ENCODE results near the gene DHRS4. TPM values are rescaled to one million over a fixed set of nuclear protein-coding genes. Genes with fewer than 3 reads are reported as not detected.

DHRS4 gene
- total and polyA plus RNA-seq, 2 of the 13 experiments (the other 11 are each of a cell fraction or from before 2014, with no cell fraction given), result 23.9 to 45.1 TPM

DNA sequence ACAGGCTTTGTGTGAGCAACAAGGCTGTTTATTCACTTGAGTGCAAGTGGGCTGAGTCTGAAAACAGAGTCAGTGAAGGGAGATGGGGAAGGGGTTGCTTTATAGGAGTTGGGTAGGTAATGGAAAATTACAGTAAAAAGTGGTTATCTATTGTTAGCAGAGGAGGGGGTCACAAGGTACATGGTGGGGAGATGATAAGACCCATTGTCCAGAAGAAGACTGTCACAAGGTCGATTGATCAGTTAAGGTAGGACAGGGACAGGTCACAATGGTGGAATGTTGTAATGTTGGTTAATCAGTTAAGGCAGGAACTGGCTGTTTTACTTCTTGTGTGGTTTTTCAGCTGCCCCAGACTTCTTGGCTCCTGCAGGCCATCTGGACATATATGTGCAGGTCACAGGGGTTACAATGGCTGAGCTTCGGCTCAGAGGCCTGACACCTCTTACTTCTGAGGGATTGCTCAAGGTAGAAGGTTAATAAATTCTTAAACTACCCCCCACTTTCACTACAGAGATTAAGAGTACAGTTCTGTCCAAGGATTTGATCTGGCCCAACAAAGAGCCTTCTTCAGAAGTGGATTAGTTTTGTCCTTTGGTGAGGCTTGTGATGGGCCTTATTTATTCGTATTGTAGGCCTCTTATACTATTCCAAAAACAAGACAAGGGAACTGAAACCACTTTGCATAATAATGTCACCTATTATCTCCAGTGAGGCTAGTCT lies 13.8 kb upstream of the DHRS4 start (continued):
- TF ChIP-seq, protein P1, sequence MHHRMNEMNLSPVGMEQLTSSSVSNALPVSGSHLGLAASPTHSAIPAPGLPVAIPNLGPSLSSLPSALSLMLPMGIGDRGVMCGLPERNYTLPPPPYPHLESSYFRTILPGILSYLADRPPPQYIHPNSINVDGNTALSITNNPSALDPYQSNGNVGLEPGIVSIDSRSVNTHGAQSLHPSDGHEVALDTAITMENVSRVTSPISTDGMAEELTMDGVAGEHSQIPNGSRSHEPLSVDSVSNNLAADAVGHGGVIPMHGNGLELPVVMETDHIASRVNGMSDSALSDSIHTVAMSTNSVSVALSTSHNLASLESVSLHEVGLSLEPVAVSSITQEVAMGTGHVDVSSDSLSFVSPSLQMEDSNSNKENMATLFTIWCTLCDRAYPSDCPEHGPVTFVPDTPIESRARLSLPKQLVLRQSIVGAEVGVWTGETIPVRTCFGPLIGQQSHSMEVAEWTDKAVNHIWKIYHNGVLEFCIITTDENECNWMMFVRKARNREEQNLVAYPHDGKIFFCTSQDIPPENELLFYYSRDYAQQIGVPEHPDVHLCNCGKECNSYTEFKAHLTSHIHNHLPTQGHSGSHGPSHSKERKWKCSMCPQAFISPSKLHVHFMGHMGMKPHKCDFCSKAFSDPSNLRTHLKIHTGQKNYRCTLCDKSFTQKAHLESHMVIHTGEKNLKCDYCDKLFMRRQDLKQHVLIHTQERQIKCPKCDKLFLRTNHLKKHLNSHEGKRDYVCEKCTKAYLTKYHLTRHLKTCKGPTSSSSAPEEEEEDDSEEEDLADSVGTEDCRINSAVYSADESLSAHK (CRISPR knock-in tag; IDR thresholded peaks at IDR 0.05; ENCODE audit: borderline replicate concordance), result no peak
- TF ChIP-seq, protein P2, sequence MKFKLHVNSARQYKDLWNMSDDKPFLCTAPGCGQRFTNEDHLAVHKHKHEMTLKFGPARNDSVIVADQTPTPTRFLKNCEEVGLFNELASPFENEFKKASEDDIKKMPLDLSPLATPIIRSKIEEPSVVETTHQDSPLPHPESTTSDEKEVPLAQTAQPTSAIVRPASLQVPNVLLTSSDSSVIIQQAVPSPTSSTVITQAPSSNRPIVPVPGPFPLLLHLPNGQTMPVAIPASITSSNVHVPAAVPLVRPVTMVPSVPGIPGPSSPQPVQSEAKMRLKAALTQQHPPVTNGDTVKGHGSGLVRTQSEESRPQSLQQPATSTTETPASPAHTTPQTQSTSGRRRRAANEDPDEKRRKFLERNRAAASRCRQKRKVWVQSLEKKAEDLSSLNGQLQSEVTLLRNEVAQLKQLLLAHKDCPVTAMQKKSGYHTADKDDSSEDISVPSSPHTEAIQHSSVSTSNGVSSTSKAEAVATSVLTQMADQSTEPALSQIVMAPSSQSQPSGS (CRISPR knock-in tag; IDR thresholded peaks at IDR 0.05), result 0 out of 2 replicates have a peak, but pooled peaks have one; percentile 46
- TF ChIP-seq NR2F1 (CRISPR knock-in tag; IDR thresholded peaks at IDR 0.05), result peak in 1 of 2 experiments; percentile 50; a peak in 1 of 4 replicates
- TF ChIP-seq, protein P3, sequence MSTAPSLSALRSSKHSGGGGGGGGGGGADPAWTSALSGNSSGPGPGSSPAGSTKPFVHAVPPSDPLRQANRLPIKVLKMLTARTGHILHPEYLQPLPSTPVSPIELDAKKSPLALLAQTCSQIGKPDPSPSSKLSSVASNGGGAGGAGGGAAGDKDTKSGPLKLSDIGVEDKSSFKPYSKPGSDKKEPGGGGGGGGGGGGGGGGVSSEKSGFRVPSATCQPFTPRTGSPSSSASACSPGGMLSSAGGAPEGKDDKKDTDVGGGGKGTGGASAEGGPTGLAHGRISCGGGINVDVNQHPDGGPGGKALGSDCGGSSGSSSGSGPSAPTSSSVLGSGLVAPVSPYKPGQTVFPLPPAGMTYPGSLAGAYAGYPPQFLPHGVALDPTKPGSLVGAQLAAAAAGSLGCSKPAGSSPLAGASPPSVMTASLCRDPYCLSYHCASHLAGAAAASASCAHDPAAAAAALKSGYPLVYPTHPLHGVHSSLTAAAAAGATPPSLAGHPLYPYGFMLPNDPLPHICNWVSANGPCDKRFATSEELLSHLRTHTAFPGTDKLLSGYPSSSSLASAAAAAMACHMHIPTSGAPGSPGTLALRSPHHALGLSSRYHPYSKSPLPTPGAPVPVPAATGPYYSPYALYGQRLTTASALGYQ (CRISPR knock-in tag; IDR thresholded peaks at IDR 0.05), result no peak
- TF ChIP-seq, protein P4, sequence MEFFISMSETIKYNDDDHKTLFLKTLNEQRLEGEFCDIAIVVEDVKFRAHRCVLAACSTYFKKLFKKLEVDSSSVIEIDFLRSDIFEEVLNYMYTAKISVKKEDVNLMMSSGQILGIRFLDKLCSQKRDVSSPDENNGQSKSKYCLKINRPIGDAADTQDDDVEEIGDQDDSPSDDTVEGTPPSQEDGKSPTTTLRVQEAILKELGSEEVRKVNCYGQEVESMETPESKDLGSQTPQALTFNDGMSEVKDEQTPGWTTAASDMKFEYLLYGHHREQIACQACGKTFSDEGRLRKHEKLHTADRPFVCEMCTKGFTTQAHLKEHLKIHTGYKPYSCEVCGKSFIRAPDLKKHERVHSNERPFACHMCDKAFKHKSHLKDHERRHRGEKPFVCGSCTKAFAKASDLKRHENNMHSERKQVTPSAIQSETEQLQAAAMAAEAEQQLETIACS (CRISPR knock-in tag; IDR thresholded peaks at IDR 0.05), result no peak
- no peak for TF ChIP-seq GABPB1 (CRISPR knock-in tag; IDR thresholded peaks at IDR 0.05)
- no peak for TF ChIP-seq RFXAP (CRISPR knock-in tag; IDR thresholded peaks at IDR 0.05; ENCODE audit: borderline replicate concordance)
- no peak for TF ChIP-seq ZSCAN22 (CRISPR knock-in tag; IDR thresholded peaks at IDR 0.05)
- TF ChIP-seq ZNF446 (CRISPR knock-in tag; IDR thresholded peaks at IDR 0.05), result no peak
- TF ChIP-seq, protein P5, sequence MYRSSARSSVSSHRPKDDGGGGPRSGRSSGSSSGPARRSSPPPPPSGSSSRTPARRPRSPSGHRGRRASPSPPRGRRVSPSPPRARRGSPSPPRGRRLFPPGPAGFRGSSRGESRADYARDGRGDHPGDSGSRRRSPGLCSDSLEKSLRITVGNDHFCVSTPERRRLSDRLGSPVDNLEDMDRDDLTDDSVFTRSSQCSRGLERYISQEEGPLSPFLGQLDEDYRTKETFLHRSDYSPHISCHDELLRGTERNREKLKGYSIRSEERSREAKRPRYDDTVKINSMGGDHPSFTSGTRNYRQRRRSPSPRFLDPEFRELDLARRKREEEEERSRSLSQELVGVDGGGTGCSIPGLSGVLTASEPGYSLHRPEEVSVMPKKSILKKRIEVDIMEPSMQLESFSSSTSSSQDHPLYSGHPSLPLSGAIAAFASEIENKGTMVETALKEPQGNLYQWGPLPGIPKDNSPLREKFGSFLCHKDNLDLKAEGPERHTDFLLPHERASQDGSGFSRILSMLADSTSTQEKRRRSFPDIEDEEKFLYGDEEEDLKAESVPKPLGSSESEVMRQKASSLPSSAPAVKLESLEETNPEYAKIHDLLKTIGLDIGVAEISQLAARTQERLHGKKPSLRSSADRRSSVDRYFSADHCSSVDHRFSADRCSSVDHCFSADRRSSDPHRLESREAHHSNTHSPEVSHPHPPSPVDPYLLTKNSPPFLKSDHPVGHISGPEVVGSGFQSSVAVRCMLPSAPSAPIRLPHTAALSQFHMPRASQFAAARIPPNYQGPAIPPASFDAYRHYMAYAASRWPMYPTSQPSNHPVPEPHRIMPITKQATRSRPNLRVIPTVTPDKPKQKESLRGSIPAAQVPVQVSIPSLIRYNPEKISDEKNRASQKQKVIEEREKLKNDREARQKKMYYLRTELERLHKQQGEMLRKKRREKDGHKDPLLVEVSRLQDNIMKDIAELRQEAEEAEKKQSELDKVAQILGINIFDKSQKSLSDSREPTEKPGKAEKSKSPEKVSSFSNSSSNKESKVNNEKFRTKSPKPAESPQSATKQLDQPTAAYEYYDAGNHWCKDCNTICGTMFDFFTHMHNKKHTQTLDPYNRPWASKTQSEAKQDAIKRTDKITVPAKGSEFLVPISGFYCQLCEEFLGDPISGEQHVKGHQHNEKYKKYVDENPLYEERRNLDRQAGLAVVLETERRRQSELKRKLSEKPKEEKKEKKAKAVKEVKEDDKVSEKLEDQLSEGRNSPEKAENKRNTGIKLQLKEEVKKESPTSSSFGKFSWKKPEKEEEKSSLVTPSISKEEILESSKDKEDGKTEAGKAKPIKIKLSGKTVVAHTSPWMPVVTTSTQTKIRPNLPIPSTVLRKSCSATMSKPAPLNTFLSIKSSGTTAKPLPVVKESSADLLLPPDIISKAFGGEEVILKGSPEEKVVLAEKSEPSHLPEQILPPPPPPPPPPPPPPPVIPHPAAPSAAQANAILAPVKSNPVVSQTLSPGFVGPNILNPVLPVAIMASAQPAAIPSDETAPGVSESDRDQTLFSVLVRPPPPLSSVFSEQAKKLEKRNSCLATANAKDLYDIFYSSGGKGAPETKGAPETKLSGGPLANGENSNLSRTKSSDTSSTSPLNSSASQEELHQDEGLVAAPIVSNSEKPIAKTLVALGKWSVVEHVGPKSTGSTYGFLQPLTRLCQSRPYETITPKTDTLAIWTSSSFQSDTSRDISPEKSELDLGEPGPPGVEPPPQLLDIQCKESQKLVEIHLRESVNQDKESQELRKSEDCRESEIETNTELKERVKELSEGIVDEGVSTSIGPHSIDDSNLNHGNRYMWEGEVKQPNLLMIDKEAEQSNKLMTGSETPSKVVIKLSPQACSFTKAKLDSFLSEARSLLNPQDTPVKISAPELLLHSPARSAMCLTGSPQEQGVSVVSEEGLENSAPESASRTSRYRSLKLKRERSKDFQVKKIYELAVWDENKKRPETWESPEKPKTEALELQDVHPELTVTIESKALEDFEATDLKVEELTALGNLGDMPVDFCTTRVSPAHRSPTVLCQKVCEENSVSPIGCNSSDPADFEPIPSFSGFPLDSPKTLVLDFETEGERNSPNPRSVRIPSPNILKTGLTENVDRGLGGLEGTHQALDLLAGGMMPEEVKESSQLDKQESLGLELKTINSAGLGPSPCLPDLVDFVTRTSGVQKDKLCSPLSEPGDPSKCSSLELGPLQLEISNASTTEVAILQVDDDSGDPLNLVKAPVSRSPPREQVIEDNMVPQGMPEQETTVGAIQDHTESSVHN (CRISPR knock-in tag; IDR thresholded peaks at IDR 0.05), result 0 out of 2 replicates have a peak, but pooled peaks have one; percentile 71
- no peak for TF ChIP-seq ZNF790 (CRISPR knock-in tag; IDR thresholded peaks at IDR 0.05; ENCODE audit: borderline replicate concordance)
- TF ChIP-seq NFE2L2 (IDR thresholded peaks at IDR 0.05; ENCODE audit: low read length), result no peak
